Measurements from ENCODE around the gene ASXL1. TPM values are rescaled to one million over a fixed set of nuclear protein-coding genes. Genes with fewer than 3 reads are reported as not detected.

The ASXL1 gene
- total RNA-seq, 1 experiment from 2014 or later: 22.7 TPM

DNA sequence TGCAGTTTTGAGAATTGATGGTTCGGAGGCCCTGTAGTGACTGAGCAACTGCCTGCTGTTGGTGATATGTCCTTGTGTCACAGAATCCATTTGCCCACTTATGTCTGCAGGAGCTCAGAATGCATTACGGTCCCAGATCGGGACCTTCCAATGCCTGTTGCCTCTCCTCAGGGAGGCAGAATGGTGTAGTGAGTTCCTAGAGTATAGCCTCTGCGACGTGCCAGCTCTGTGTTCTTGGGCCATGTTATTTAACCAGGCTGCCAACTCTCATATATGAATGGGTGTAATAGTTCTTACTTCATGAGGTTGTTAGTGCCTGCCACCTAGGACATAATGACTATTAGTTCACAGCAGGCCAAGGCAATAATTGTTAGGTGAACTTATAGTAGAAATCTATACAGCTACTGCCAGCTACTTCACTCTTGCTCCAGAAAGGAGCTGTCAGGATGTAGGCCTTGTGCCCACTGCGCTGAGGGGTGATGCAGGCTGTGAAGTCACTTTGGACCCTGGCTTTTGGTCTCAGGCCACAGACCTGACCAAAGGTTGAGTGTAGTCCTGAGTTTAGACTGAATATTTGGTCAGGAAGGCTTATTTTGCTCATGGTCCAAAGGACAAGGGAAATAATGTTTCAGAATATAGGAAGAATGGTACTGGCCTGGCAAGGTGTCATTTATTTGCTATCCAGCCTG is 82.1 kb downstream of the ASXL1 start:
- ATAC-seq: no peak
- Mint-ChIP-seq H3K4me3 (no peak overlapping the region), H3K36me3 (peaks cover 4% of the 10 kb centered on the region; the same call in 1 of the 2 replicates), H3K27me3 (ENCODE audit: low read depth) (no peaks in the 10 kb centered on the region), H3K9me3 (no peaks in the 10 kb centered on the region), H3K4me1 (peaks cover 13% of the 10 kb centered on the region), H3K27ac (no peak overlapping the region)
- DNase-seq (ENCODE audit: low spot score): no peak
- CTCF ChIA-PET: interaction anchor here (1.7 kb wide), 1 partner anchor 16 kb away, joined by 5 read pairs; no protein-coding TSS in a partner anchor
- TF ChIP-seq ZBTB21 (CRISPR knock-in tag; IDR thresholded peaks at IDR 0.05; ENCODE audit: borderline replicate concordance): no peak
- no peak for TF ChIP-seq NFE2L1 (CRISPR knock-in tag; IDR thresholded peaks at IDR 0.05)
- TF ChIP-seq ZNF317 (CRISPR knock-in tag; IDR thresholded peaks at IDR 0.05; ENCODE audit: borderline replicate concordance, low read depth): no peak
- TF ChIP-seq ZNF232 (CRISPR knock-in tag; IDR thresholded peaks at IDR 0.05): no peak
- no peak for TF ChIP-seq ATF1 (CRISPR knock-in tag; IDR thresholded peaks at IDR 0.05)
- no peak for TF ChIP-seq NFATC4 (CRISPR knock-in tag; IDR thresholded peaks at IDR 0.05)
- no peak for TF ChIP-seq EMX1 (CRISPR knock-in tag; IDR thresholded peaks at IDR 0.05)
- no peak for TF ChIP-seq CREB1 (CRISPR knock-in tag; IDR thresholded peaks at IDR 0.05)
- no peak for TF ChIP-seq CDX4 (CRISPR knock-in tag; IDR thresholded peaks at IDR 0.05; ENCODE audit: borderline replicate concordance)
- TF ChIP-seq, protein P1, sequence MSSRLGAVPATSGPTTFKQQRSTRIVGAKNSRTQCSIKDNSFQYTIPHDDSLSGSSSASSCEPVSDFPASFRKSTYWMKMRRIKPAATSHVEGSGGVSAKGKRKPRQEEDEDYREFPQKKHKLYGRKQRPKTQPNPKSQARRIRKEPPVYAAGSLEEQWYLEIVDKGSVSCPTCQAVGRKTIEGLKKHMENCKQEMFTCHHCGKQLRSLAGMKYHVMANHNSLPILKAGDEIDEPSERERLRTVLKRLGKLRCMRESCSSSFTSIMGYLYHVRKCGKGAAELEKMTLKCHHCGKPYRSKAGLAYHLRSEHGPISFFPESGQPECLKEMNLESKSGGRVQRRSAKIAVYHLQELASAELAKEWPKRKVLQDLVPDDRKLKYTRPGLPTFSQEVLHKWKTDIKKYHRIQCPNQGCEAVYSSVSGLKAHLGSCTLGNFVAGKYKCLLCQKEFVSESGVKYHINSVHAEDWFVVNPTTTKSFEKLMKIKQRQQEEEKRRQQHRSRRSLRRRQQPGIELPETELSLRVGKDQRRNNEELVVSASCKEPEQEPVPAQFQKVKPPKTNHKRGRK (CRISPR knock-in tag; IDR thresholded peaks at IDR 0.05; ENCODE audit: borderline replicate concordance): no peak
- TF ChIP-seq, protein P2, sequence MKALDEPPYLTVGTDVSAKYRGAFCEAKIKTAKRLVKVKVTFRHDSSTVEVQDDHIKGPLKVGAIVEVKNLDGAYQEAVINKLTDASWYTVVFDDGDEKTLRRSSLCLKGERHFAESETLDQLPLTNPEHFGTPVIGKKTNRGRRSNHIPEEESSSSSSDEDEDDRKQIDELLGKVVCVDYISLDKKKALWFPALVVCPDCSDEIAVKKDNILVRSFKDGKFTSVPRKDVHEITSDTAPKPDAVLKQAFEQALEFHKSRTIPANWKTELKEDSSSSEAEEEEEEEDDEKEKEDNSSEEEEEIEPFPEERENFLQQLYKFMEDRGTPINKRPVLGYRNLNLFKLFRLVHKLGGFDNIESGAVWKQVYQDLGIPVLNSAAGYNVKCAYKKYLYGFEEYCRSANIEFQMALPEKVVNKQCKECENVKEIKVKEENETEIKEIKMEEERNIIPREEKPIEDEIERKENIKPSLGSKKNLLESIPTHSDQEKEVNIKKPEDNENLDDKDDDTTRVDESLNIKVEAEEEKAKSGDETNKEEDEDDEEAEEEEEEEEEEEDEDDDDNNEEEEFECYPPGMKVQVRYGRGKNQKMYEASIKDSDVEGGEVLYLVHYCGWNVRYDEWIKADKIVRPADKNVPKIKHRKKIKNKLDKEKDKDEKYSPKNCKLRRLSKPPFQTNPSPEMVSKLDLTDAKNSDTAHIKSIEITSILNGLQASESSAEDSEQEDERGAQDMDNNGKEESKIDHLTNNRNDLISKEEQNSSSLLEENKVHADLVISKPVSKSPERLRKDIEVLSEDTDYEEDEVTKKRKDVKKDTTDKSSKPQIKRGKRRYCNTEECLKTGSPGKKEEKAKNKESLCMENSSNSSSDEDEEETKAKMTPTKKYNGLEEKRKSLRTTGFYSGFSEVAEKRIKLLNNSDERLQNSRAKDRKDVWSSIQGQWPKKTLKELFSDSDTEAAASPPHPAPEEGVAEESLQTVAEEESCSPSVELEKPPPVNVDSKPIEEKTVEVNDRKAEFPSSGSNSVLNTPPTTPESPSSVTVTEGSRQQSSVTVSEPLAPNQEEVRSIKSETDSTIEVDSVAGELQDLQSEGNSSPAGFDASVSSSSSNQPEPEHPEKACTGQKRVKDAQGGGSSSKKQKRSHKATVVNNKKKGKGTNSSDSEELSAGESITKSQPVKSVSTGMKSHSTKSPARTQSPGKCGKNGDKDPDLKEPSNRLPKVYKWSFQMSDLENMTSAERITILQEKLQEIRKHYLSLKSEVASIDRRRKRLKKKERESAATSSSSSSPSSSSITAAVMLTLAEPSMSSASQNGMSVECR (CRISPR knock-in tag; IDR thresholded peaks at IDR 0.05; ENCODE audit: borderline replicate concordance): no peak
- TF ChIP-seq TP53 (CRISPR knock-in tag; IDR thresholded peaks at IDR 0.05): no peak
- no peak for TF ChIP-seq PRRX2 (CRISPR knock-in tag; IDR thresholded peaks at IDR 0.05)
- no peak for TF ChIP-seq FOXJ3 (CRISPR knock-in tag; IDR thresholded peaks at IDR 0.05; ENCODE audit: borderline replicate concordance)
- TF ChIP-seq TEAD4 (CRISPR knock-in tag; IDR thresholded peaks at IDR 0.05): no peak
- TF ChIP-seq GABPB1 (CRISPR knock-in tag; IDR thresholded peaks at IDR 0.05): no peak
- no peak for TF ChIP-seq ELF4 (CRISPR knock-in tag; IDR thresholded peaks at IDR 0.05; ENCODE audit: low read depth)
- TF ChIP-seq NR1H2 (CRISPR knock-in tag; IDR thresholded peaks at IDR 0.05): no peak
- POLR2A ChIA-PET: no interaction called here

- peaks cover 17% of the 10 kb centered on the region for H3K4me1 Mint-ChIP-seq
- no peak overlapping the region for H3K27ac Mint-ChIP-seq
- no peak for TF ChIP-seq RELA (CRISPR knock-in tag; IDR thresholded peaks at IDR 0.05; ENCODE audit: borderline replicate concordance)
- TF ChIP-seq NR1H2 (CRISPR knock-in tag; IDR thresholded peaks at IDR 0.05): no peak
- no peak for TF ChIP-seq FOXK1 (CRISPR knock-in tag; IDR thresholded peaks at IDR 0.05)
- DNase-seq (ENCODE audit: low spot score) (no peak), ATAC-seq (no peak)
- no peaks in the 10 kb centered on the region for H3K9me3 Mint-ChIP-seq
- ChIA-PET POLR2A (no interaction called here), CTCF (interaction anchor here (1.7 kb wide), 1 partner anchor 16 kb away, joined by 5 read pairs; no protein-coding TSS in a partner anchor)
- H3K36me3 Mint-ChIP-seq: peaks cover 5% of the 10 kb centered on the region
- H3K4me3 Mint-ChIP-seq: no peak overlapping the region
- H3K27me3 Mint-ChIP-seq (ENCODE audit: low read depth): no peaks in the 10 kb centered on the region
Observed at GRCh38 chr20:32440758-32441078, 82.6 kb downstream of the ASXL1 start.
